ENCODE data around the gene PTBP1. TPM values are rescaled to one million over a fixed set of nuclear protein-coding genes. Genes with fewer than 3 reads are reported as not detected.
A peak's percentile ranks its signal among the peaks of the same experiment; 100 is the strongest.

PTBP1 gene
- total and polyA plus RNA-seq, 9 of the 15 experiments (the other 6 are each of a cell fraction or from before 2014, with no cell fraction given): 14.0 to 759 (median 234) TPM

DNA sequence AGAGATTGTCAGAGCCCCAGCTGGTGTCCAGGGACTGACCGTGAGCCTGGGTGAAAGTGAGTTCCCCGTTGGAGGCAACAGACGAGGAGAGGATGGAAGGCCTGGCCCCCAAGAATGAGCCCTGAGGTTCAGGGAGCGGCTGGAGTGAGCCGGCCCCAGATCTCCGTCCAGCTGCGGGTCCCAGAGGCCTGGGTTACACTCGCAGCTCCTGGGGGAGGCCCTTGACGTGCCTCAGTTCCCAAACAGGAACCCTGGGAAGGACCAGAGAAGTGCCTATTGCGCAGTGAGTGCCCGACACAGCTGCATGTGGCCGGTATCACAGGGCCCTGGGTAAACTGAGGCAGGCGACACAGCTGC, 53.7 kb downstream of the PTBP1 start:
- H3K4me2 ChIP-seq (ENCODE audit: insufficient read depth, low read length): no peak overlapping the region
- H3K4me1 ChIP-seq (replicated peaks in 1 of 2; ENCODE audit: control insufficient read depth in 2 of 2, insufficient read depth in 2 of 2, low read length in 2 of 2): peaks cover 5 to 54% of the 10 kb centered on the region in 2 experiments; a peak in 3 of 5 replicates
- no TSS peak for BruUV-seq (replicated peaks)
- in situ Hi-C loops (cut with MboI): no loop called here
- no peak for FAIRE-seq
- 36% methylated on average over 11 of the region's 13 CpGs for WGBS (ENCODE audit: insufficient coverage, low coverage, missing lambda C conversion rate)
- H3K9me1 ChIP-seq (ENCODE audit: control insufficient read depth, insufficient read depth, low read length): no peaks in the 10 kb centered on the region
- peak overlapping the region; percentile 5; the same call in 1 of the 3 replicates for H3K27ac ChIP-seq (ENCODE audit: extremely low read depth, low read depth, low read length)
- ATAC-seq: no peak; the same call in 2 of the 3 replicates
- ChIA-PET CTCF (ENCODE audit: low intra/inter-chr PET ratio) (no interaction called here), POLR2A (no interaction called here)
- H4K20me1 ChIP-seq (replicated peaks; ENCODE audit: control insufficient read depth, insufficient read depth, low read length): no peaks in the 10 kb centered on the region
- peak overlapping the region; percentile 67 for H2AFZ ChIP-seq (ENCODE audit: low read depth, low read length)
- H3K9ac ChIP-seq (ENCODE audit: insufficient read depth in 1 of 2, low read depth in 2 of 2, low read length in 2 of 2): peak overlapping the region in 1 of 2 experiments; percentile 73; a peak in 1 of 4 replicates
- H3K27me3 ChIP-seq (ENCODE audit: control insufficient read depth in 2 of 2, insufficient read depth in 2 of 2, low read length in 2 of 2): no peaks in the 10 kb centered on the region
- no peaks in the 10 kb centered on the region for H3K9me3 ChIP-seq (replicated peaks; ENCODE audit: control insufficient read depth, insufficient read depth, low read depth, low read length)
- no peaks in the 10 kb centered on the region for H3K36me3 ChIP-seq (ENCODE audit: control insufficient read depth, insufficient read depth, low read length)
- no peaks in the 10 kb centered on the region for H3K79me2 ChIP-seq (ENCODE audit: control insufficient read depth, insufficient read depth, low read length)
- intact Hi-C loops (cut with micrococcal nuclease): no loop called here
- DNase-seq (ENCODE audit: extremely low read depth in 1 of 4, low spot score in 3 of 4): no peak
- no peak overlapping the region for H3K4me3 ChIP-seq
- no peak for TF ChIP-seq NFE2 (IDR thresholded peaks at IDR 0.05; ENCODE audit: low read depth)
- TF ChIP-seq ZFX (CRISPR knock-in tag; IDR thresholded peaks at IDR 0.05): peak; percentile 40; the same call in 1 of the 2 replicates
- TF ChIP-seq GABPB1 (CRISPR knock-in tag; IDR thresholded peaks at IDR 0.05): no peak
- no peak for TF ChIP-seq CBFB (CRISPR knock-in tag; IDR thresholded peaks at IDR 0.05)
- TF ChIP-seq, protein P1, sequence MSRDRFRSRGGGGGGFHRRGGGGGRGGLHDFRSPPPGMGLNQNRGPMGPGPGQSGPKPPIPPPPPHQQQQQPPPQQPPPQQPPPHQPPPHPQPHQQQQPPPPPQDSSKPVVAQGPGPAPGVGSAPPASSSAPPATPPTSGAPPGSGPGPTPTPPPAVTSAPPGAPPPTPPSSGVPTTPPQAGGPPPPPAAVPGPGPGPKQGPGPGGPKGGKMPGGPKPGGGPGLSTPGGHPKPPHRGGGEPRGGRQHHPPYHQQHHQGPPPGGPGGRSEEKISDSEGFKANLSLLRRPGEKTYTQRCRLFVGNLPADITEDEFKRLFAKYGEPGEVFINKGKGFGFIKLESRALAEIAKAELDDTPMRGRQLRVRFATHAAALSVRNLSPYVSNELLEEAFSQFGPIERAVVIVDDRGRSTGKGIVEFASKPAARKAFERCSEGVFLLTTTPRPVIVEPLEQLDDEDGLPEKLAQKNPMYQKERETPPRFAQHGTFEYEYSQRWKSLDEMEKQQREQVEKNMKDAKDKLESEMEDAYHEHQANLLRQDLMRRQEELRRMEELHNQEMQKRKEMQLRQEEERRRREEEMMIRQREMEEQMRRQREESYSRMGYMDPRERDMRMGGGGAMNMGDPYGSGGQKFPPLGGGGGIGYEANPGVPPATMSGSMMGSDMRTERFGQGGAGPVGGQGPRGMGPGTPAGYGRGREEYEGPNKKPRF (IDR thresholded peaks at IDR 0.05; ENCODE audit: low read depth, low read length): no peak
- no peak for TF ChIP-seq SAFB (IDR thresholded peaks at IDR 0.05; ENCODE audit: borderline replicate concordance, low read depth, low read length)
- no peak for TF ChIP-seq STAG1 (CRISPR knock-in tag; IDR thresholded peaks at IDR 0.05; ENCODE audit: borderline replicate concordance)
- no peak for TF ChIP-seq JUN (IDR thresholded peaks at IDR 0.05; ENCODE audit: borderline replicate concordance, low read depth, low read length)
- TF ChIP-seq JUN (CRISPR knock-in tag; IDR thresholded peaks at IDR 0.05; ENCODE audit: borderline replicate concordance): no peak
- no peak for TF ChIP-seq ZNF384 (IDR thresholded peaks at IDR 0.05; ENCODE audit: low read depth, low read length)
- no peak for TF ChIP-seq TEAD1 (CRISPR knock-in tag; IDR thresholded peaks at IDR 0.05)
- TF ChIP-seq, protein P2, sequence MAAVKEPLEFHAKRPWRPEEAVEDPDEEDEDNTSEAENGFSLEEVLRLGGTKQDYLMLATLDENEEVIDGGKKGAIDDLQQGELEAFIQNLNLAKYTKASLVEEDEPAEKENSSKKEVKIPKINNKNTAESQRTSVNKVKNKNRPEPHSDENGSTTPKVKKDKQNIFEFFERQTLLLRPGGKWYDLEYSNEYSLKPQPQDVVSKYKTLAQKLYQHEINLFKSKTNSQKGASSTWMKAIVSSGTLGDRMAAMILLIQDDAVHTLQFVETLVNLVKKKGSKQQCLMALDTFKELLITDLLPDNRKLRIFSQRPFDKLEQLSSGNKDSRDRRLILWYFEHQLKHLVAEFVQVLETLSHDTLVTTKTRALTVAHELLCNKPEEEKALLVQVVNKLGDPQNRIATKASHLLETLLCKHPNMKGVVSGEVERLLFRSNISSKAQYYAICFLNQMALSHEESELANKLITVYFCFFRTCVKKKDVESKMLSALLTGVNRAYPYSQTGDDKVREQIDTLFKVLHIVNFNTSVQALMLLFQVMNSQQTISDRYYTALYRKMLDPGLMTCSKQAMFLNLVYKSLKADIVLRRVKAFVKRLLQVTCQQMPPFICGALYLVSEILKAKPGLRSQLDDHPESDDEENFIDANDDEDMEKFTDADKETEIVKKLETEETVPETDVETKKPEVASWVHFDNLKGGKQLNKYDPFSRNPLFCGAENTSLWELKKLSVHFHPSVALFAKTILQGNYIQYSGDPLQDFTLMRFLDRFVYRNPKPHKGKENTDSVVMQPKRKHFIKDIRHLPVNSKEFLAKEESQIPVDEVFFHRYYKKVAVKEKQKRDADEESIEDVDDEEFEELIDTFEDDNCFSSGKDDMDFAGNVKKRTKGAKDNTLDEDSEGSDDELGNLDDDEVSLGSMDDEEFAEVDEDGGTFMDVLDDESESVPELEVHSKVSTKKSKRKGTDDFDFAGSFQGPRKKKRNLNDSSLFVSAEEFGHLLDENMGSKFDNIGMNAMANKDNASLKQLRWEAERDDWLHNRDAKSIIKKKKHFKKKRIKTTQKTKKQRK (IDR thresholded peaks at IDR 0.05; ENCODE audit: borderline replicate concordance, low read depth, low read length): no peak
- TF ChIP-seq MAZ (CRISPR knock-in tag; conservative IDR thresholded peaks at IDR 0.05 in 1 of 2, IDR thresholded peaks at IDR 0.05 in 1 of 2): no peak
- TF ChIP-seq BCOR (IDR thresholded peaks at IDR 0.05): peak; percentile 57; the same call in 1 of the 2 replicates
- no peak for TF ChIP-seq ZNF146 (CRISPR knock-in tag; IDR thresholded peaks at IDR 0.05; ENCODE audit: unreplicated experiment)

All from K562 (cell line).